Ascending aorta (tissue), 2 donors: ENCODE measurements around the gene ANTXR1. TPM values are rescaled to one million over a fixed set of nuclear protein-coding genes. Genes with fewer than 3 reads are reported as not detected.

Experiments
- DNase-seq, 2 donors: peaks; one replicate each; pipeline ENCODE4 v3.0.0-alpha.2; 2019; ENCODE audit warnings: low spot score in 2 of 2
- H3K27ac ChIP-seq, 2 donors: fragments of 200-600 bp; sonication (generic); one replicate each; pipeline ENCODE4 v1.5.1; 2016 to 2017; ENCODE audit warnings: mild to moderate bottlenecking in 1 of 2
- H3K27me3 ChIP-seq: fragments of 200-600 bp; sonication (generic); one replicate; pipeline ENCODE4 v1.5.1; 2017
- H3K36me3 ChIP-seq, 2 donors: fragments of 200-600 bp; sonication (generic); one replicate each; pipeline ENCODE4 v1.5.1; 2016
- H3K4me1 ChIP-seq, 2 donors: fragments of 200-600 bp; sonication (generic); one replicate each; pipeline ENCODE4 v1.5.1; 2016 to 2017; ENCODE audit warnings: mild to moderate bottlenecking in 1 of 2
- H3K4me3 ChIP-seq, 2 donors: fragments of 200-600 bp; sonication (generic); one replicate each; pipeline ENCODE4 v1.5.1; 2016 to 2017; ENCODE audit warnings: mild to moderate bottlenecking in 1 of 2
- H3K9me3 ChIP-seq, 2 donors: fragments of 200-600 bp; sonication (generic); one replicate each; pipeline ENCODE4 v1.5.1; 2016
- CTCF ChIP-seq, 3 experiments: fragments of 200-600 bp in 2 of 3; fragments of 450-650 bp in 1 of 3; sonication (generic) in 2 of 3; IDR thresholded peaks; one replicate each; pipeline ENCODE4 v1.5.1; 2016 to 2019; ENCODE audit warnings: antibody characterized with exemption in 3 of 3, mild to moderate bottlenecking in 1 of 3, moderate library complexity in 1 of 3
- intact Hi-C: fragments of 100-400 bp; cut with DNase I; formaldehyde crosslinking; loops from one replicate; pipeline ENCODE4 v1.15.1; 2023
- total RNA-seq: library from RNA; depleted of rRNA; stranded (reverse); fragments of >200 nt; gene quantifications from one replicate; pipeline ENCODE4 v1.1.0, GENCODE V29; 2016

The ANTXR1 gene
- total RNA-seq, 1 donor from 2014 or later, result 90.3 TPM

DNA sequence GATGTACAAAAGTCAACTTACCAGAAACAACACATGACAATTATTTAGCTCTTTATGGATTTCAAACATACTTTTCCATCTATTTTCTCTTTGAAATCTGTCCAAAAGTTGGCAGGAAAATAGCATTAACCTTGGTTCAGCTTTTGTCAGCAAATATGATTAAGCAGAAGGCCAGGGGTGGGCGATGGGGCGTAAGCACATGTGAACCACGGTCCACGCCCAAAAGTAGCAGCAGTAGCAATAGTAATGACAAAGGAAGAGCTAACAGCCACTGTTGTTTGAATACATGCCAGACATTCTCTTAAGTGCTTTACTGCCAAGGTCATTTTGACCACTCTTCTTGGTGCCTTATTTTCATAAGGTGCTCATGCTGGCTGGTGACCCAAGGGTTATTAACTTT is 73.5 kb downstream of the ANTXR1 start:
- no peak for DNase-seq
- Histone ChIP-seq H3K36me3 (peaks cover 5 to 10% of the 10 kb centered on the region in 2 donors), H3K4me1 (peaks cover 4 to 44% of the 10 kb centered on the region in 2 donors), H3K27ac (peak overlapping the region in 1 of 2 donors; percentile 77), H3K27me3 (no peaks in the 10 kb centered on the region), H3K4me3 (no peak overlapping the region), H3K9me3 (no peaks in the 10 kb centered on the region)
- TF ChIP-seq CTCF (IDR thresholded peaks at IDR 0.05), result no peak
- intact Hi-C loops, result no loop called here

DNA sequence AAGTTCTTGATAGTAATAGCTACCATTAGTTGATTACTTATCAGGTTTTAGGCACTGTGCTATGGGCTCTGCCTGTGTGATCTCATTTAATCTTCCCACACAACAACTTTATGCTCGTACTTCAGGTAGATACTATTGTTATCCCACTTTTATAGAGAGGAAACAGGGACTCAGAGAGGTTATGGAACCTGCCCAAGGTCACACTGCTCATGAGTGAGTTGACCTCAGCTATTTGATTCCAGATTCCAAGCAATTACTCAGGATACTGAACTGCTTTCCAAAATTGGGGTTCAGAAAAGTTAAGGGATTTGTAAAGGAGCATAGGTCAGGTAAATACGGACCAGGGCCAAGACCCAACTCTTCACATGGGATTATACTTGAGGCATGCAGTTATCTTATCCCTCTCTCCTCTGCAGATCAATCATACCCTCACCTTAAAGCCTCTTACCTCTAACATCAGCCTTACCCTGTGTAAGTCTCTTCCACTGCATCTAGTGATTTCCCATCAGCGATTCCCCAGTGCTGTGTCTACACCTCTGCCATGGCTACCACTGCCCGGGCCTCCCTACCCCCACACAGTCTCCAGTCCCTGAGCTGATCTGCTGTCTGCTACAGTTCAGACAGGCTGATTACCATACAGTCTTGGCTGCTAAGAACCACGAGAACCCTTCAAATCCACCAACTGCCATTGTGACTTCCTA is 74.4 kb downstream of the ANTXR1 start:
- Histone ChIP-seq H3K27ac (peak overlapping the region; percentile 59 to 77), H3K4me3 (no peak overlapping the region), H3K36me3 (peaks cover 11 to 12% of the 10 kb centered on the region in 2 donors), H3K27me3 (no peaks in the 10 kb centered on the region), H3K9me3 (no peaks in the 10 kb centered on the region), H3K4me1 (peaks cover 4 to 44% of the 10 kb centered on the region in 2 donors)
- DNase-seq, result no peak
- intact Hi-C loops, result no loop called here
- TF ChIP-seq CTCF (IDR thresholded peaks at IDR 0.05), result no peak

- Histone ChIP-seq H3K27ac (peak overlapping the region; percentile 59 to 77), H3K27me3 (no peaks in the 10 kb centered on the region), H3K4me3 (no peak overlapping the region), H3K9me3 (no peaks in the 10 kb centered on the region), H3K4me1 (peaks cover 4 to 39% of the 10 kb centered on the region in 2 donors), H3K36me3 (peaks cover 11 to 13% of the 10 kb centered on the region in 2 donors)
- TF ChIP-seq CTCF (IDR thresholded peaks at IDR 0.05), result no peak
- intact Hi-C loops, result no loop called here
- DNase-seq, result no peak
These were observed 74.9 kb downstream of the ANTXR1 start for GRCh38 chr2:69087912-69088240.

DNA sequence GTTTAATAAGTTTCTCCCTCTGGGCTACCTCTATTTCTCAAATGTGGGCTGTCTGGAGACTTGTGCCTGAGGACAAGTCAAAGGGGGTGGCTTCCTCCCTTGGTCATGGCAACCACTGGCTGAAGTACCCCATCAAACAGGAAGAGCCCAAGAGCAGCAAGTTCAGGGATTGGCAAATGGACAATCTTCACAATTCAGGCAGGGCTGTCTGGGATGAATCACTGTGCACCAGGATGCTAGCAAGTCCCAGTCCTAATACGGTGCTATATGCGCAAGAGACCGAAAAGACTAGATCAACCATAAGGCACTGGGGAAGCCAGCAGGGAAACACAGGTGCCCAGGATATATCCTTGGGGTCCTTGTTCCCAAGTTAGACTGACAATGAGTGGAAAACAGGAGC is 75.5 kb downstream of the ANTXR1 start:
- peaks cover 11 to 16% of the 10 kb centered on the region in 2 donors for H3K36me3 ChIP-seq
- H3K27me3 ChIP-seq, result no peaks in the 10 kb centered on the region
- peak overlapping the region; percentile 59 to 77 for H3K27ac ChIP-seq
- intact Hi-C loops, result no loop called here
- peak in 1 of 2 donors; percentile 73 for DNase-seq
- no peaks in the 10 kb centered on the region for H3K9me3 ChIP-seq
- no peak for TF ChIP-seq CTCF (IDR thresholded peaks at IDR 0.05)
- no peak overlapping the region for H3K4me3 ChIP-seq
- peaks cover 4 to 34% of the 10 kb centered on the region in 2 donors for H3K4me1 ChIP-seq

- no peak for TF ChIP-seq CTCF (IDR thresholded peaks at IDR 0.05)
- Histone ChIP-seq H3K4me3 (no peak overlapping the region), H3K27me3 (no peaks in the 10 kb centered on the region), H3K4me1 (peaks cover 4 to 27% of the 10 kb centered on the region in 2 donors), H3K36me3 (peaks cover 11 to 16% of the 10 kb centered on the region in 2 donors), H3K9me3 (no peaks in the 10 kb centered on the region), H3K27ac (peak overlapping the region; percentile 59 to 77)
- DNase-seq, result no peak
- intact Hi-C loops, result no loop called here
These were observed 76.3 kb downstream of the ANTXR1 start for GRCh38 chr2:69089266-69089665.
